HG03135 (cell line): ENCODE results near the gene HMGXB3.
"Not testable (repeated sequence)": the region's sequence is repeated elsewhere in the genome, so short reads cannot be mapped to it uniquely, and the experiment has no call there.

ENCODE experiments used
- ATAC-seq: cut with Tn5 transposase; IDR thresholded peaks from one replicate; pipeline ENCODE4 v1.9.1; 2021; ENCODE audit warnings: mild to moderate bottlenecking, moderate library complexity; ENCODE audit not compliant: unreplicated experiment

HMGXB3 gene

DNA sequence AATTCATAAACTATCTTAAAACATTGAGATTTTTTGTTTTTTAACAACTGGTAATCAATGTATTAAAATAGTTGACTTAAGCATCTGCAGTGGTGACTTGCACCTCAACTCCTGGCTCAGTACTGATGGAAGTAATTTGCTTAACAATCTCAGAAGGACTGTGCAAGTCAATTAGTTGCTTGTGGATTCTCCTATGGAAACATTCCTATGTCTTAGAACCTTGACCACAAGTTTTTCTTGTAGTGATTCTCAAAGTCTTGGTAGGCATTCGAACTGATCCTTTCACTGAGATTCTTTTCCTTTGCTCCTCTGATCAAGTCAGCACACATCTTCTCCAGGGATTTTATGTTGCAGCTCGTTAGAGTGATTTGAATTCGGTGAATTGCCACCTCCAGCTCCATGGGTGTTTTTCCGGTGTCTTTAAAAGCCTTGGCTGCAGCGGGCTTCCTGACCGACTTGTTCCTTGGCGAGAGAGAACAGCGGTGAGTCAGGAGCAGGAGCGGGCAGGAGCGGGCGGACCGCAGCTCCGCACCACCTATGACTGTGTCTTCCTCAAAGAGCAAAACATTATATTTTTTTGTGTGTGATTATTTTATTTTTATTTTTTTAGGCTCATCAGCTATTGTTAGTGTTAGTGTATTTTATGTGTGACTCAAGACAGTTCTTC lies 21.1 kb downstream of the HMGXB3 start:
- ATAC-seq, result no peak

DNA sequence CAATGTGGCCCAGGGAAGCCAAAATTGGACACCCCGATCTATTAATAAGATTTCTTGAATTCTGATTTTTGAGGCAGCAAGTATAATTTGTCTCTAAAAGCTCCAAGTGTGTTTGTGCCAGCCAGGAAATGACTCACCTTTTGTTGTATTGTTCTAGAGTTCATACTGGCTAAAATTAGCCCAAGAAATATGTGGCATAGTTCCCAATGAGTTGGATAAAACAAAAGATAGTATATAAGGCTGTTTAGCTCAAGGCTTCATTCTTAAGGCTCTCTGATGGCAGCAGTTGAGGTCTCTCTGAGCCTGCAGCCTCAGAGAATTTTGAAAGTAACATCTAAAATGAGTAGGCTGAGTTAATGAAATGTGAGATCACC lies 21.6 kb downstream of the HMGXB3 start:
- ATAC-seq, result no peak

DNA sequence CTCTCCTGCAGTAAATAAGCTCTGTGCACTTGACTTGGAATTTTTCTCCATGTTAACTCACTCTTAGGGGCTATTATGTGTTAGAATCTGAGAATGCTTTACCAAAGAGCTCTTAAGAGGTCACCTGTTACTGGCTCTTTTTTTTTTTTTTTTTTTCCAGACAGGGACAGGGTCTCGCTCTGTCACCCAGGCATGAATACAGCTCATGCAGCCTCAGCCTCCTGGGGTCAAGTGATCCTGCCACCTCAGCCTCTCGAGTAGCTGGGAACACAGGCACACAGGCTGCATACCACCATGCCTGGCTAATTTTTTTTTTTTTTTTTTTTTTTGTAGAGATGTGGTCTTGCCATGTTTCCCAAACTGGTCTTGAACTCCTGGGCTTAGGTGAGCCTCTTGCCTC lies 22.1 kb downstream of the HMGXB3 start:
- no peak for ATAC-seq

- ATAC-seq, result no peak
These were observed 22.6 kb downstream of the HMGXB3 start for GRCh38 chr5:150023136-150023535.

DNA sequence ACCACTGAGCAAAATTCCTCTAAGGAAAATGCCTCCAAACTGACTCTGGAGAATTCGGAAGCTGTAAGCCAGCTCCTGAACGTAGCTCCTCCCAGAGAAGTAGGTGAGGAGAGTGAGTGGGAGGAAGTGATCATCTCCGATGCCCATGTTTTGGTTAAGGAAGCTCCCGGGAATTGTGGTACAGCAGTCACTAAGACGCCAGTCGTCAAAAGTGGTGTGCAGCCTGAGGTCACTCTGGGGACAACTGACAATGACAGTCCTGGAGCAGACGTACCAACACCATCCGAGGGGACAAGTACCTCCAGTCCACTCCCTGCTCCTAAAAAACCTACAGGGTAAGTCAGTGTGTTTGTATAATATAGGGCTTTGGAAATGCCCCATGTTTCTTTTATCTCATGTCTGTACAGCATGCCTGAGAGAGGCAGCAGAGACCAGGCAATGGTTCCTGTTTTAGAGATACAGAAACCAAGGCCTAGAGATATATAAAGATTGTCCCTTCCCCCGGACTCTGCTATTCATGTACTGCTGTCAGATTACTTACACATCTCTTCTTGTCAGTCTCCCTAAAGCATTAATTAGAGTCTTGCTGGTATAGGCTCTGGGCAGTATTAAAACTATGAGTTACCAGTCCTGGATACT lies 23.9 kb downstream of the HMGXB3 start:
- no peak for ATAC-seq

DNA sequence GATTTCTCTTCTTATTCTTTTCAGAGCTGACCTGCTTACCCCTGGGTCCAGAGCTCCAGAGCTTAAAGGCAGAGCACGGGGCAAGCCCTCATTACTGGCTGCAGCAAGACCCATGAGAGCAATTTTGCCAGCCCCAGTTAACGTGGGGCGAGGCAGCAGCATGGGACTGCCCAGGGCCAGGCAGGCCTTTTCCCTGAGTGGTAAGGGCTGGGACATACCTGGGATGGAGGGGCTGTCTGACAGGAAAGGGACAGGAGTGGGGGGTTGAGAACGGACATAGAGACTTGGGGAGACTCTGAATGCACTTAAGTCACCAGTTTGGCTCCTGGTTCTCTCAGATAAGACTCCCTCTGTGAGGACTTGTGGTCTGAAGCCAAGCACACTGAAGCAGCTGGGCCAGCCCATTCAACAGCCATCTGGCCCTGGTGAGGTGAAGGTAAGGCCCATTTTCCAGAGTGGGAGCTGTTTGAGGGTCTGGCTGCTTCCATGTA lies 26.2 kb downstream of the HMGXB3 start:
- no peak for ATAC-seq

- not testable (repeated sequence) for ATAC-seq
These were observed 27.5 kb downstream of the HMGXB3 start for GRCh38 chr5:150028047-150028446.

GRCh38 chr5:150033334-150033733 lies 32.8 kb downstream of the HMGXB3 start:
- ATAC-seq, result no peak

DNA sequence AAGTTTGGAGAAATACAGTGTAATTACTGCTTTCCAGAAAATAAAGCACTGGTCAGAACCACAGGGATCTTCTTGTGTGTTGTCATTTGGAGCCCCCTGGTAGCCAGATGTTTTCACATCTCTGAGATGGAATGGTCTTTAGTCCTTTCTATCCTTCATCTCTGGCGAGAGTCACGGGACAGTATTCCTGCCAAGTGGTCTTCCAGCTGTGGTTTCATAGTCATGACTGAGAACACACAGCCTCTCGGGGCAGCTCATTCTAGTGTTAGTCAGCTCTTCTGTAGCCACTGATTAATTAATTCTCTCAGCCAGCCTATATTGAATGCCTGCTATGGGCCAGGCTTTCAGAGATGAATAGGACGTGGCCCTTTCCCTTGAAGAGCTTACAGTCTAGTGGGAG lies 34.1 kb downstream of the HMGXB3 start:
- no peak for ATAC-seq

DNA sequence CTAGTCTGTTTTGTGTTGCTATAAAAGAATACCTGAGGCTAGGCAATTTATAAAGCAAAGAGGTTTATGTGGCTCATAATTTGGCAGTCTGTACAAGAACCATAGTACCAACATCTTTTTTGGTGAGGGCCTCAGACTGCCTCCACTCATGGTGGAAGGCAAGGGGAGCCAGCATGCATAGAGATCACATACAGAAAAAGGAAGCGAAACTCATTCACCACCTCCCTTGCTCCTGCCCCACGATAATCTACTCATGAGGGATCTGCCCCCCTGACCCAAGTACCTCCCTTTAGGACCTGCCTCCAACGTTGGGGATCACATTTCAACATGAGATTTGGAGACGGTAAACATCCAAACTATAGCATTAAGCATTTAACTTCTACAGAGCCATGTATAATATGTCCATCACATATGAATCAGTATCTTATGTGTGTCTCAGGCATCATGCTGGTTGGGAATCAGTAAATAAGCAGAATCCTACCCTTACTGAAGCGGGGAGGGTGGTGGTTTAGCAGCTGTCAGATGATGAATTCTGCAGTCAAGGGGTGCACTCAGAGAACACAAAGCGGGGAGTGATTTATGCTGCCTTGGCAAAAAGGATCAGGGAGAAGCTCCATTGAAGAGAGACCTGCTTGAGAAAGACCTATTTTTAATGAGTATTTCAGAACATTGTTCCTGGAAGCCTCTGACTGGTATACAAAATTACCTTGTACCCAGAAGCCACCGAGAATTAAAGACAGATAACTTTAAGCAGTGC lies 34.8 kb downstream of the HMGXB3 start:
- peak; percentile 65 for ATAC-seq

GRCh38 chr5:150036513-150036912 lies 36.0 kb downstream of the HMGXB3 start:
- ATAC-seq, result no peak

DNA sequence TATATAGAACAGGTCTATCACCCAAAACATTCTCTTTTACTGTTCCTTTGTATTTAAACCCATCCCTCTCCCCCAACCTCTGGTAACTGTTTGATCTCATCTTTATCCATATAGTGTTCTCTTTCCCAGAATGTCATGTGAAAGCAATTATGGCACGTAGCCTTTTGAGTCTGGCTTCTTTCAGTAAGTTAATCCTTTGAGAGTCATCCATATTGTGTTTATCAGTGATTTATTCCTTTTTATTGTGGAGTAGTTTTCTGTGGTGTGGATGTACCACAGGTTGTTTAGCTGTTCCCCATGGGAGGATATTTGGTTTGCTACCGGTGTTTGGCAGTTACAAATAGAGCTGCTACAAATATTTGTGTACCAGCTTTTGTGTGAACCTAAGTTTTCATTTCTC lies 38.0 kb downstream of the HMGXB3 start:
- no peak for ATAC-seq

DNA sequence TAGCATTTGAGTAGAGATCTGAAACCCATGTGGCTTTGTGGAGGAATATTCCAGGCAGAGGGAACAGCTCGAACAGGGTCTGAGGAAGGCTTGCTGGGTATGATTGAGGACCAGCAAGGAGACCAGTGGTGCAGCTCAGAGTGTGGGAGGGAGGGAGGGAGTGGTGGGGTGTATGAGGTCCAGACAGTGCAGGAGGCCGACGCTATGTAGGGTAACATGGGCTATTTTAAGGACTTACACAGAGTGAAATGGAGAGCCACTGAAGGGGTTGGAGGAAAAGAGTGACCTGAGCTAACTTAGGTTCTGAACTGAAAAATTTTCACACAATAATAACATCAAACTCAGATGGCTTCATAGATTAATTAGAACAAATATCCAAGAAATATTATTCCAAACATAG lies 41.9 kb downstream of the HMGXB3 start:
- no peak for ATAC-seq

DNA sequence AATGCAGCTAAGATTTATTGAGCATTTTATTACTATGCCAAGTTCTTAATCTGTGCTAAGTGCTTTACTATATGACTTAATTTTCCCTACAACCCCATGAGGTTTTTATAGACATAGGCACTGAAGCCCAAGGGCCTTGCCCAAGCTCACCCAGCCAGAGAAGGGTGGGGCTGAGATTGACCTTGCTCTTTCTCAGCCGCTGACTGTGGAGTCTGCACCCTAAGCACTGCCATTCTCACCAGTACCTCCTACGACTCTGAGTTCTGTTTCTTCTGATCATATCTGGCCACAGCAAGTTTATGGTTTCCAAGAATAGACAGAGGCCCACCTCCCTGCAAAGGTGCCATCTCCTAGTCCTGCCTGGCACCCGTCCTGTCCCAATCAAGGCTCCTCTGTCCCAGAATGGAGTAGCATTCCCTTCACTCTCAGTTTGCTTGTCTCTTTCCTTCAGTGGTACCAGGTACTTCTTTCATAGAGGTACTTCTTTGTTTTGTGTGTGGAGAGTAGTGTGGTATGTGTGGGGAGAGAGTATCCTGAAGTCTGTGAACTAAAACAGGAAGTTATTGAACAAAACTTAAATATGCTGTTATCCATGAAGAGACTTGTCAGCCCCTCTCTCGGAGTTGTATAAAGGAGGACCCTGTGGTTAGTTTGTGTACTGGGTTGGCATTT lies 43.3 kb downstream of the HMGXB3 start:
- no peak for ATAC-seq

DNA sequence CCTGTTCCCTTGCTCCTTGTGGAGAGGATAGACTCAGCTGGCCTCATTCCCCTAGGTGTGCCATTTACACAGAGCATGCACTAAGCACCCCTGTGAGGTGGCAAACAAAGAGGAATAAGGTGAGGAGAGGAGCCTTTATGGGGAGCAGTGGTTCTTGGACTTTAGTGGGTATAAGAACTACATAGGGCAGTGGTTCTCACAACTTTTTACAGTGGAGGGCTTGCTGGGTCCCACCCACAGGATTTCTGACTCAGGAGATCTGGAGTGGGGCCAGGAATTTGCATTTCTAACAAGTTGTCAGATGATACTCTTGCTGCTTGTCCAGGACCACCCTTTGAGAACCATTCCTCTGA lies 43.8 kb downstream of the HMGXB3 start:
- ATAC-seq, result no peak

DNA sequence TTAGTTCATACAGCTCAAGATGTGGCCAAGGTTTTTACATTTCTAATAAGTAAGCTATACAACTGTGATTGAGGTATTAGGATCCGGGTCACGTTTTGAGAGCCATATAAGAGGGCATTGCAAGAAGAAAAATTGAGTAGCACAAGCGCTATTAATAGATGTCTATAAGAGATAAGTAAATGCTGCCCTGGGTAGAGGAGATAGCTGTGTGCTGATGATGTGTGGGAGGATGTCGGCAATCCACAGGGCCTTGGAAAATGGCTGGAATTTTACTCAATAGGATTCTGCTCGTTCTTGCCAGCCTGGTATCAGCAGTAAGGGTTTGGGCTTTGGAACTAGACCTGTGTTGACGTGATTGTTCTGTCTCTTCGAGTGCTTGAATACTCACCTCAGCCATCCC lies 44.2 kb downstream of the HMGXB3 start:
- ATAC-seq, result no peak

DNA sequence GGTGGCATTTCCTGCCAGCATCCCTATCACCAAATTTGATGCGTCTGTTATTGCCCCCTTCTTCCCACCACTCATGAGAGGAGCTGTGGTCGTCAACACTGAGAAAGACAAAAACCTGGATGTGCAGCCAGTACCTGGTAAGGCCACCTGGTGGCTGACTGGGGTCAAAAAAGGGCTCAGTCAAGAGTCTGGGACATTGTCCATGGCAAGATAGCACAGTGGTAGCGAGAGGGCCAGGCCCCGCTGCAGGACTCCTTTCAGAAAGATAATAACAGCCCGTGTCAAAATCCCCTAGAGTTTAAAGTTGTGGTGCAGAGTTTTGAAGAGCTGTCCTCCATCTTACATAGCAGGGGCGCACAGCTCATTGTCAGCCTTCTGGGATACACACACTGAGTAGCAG lies 45.0 kb downstream of the HMGXB3 start:
- no peak for ATAC-seq

DNA sequence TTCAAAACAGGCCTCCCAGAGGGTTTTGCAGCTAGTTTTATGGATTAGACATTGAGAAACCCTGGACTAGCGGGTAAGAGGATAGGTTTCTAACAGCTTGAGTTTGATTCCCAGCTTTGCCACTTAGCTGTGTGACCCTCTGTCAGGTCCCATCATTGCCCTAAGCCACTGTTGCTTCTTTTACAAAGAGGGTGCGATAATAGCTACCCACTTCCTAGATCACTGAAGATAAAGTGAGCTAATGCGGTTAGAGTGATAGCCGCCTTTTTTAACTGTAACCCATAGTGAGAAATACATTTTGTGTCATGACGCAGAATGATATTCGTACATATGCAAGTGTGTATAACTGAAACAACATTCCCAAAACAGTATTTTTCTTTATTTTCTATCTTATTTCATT lies 45.5 kb downstream of the HMGXB3 start:
- no peak for ATAC-seq

GRCh38 chr5:150050172-150050811 lies 49.8 kb downstream of the HMGXB3 start:
- ATAC-seq, result not testable (repeated sequence)

GRCh38 chr5:150051657-150052195 lies 51.2 kb downstream of the HMGXB3 start:
- no peak for ATAC-seq
